HTR-8/SVneo (cell line): ENCODE data around the gene DUS2.
A peak's percentile ranks its signal among the peaks of the same experiment; 100 is the strongest.
"Not testable (repeated sequence)": the region's sequence is repeated elsewhere in the genome, so short reads cannot be mapped to it uniquely, and the experiment has no call there.

ENCODE experiments used
- DNase-seq: peaks from one replicate; pipeline ENCODE4 v3.0.0; 2011; ENCODE audit warnings: low spot score, mixed read lengths; ENCODE audit not compliant: insufficient read length
- FAIRE-seq: peaks from 2 replicates; lab custom pipeline; 2011; peaks lifted over from hg19 to GRCh38; lab: Jason Lieb, UNC

Gene DUS2

GRCh38 chr16:68113765-68114240, 90.7 kb downstream of the DUS2 start:
- FAIRE-seq (no peak), DNase-seq (no peak)

DNA sequence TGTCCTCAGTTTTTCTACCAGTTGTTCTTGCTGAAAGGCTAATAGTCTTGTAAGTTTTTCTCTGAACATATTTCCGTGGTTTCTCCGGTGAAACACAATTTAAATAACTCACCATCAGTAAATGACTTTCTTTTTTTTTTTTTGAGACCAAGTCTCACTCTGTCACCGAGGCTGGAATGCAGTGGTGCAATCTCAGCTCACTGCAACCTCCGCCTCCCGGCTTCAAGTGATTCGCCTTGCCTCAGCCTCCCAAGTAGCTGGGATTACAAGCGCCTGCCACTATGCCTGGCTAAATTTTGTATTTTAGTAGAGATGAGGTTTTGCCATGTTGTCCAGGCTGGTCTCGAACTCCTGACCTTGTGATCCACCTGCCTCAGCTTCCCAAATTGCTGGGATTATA, 91.9 kb downstream of the DUS2 start:
- FAIRE-seq, DNase-seq: not testable (repeated sequence)

- FAIRE-seq (no peak), DNase-seq (no peak)
Observed at GRCh38 chr16:68115851-68116250, 92.8 kb downstream of the DUS2 start.

DNA sequence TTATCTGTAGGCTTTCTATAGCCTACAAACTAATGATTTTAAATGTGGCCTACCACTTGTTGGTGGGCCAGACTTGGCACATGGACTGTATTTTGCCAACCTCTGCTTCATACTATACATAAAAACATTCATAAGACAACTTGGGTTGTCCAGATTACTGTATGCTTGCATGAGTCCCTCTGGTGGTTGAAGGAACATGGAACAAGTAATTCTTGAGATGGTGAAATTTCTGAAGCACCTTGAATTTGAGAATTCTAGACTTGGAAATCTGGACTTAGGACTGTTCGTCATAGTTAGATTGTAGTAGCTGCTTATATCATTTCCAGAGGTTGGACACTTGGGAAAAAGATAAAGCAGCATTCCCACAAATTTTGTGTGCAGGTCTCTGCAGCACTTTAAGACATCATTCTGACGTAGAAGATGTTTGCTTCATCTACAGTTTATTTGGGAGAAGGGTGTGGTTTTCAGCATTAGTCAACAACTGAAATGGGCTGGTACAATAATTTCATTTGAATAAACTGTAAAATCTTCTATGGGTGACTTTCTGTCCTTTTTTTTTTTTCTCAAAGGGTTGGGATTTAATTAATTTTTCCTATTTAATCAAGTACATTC, 93.3 kb downstream of the DUS2 start:
- DNase-seq (peak; percentile 28), FAIRE-seq (no peak)

DNA sequence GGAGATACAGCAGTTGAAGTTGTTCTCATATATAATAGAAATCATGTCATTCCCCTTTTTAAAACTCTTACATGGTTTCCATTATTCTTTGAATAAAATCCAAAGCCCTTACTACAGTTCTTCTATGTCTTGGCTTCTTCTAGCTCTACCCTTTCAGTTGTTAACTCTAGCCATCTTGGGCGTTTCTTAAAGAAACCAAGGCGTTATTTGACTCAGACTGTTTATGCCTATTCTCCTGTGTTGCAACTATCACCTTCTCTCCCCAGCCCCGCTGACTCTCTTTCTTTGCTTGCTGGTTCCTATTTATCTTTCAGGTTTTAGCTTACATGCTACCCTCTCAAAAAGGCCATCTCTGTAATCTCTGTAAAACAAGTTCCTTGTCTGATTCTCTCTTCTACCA, 94.8 kb downstream of the DUS2 start:
- FAIRE-seq (no peak), DNase-seq (no peak)

GRCh38 chr16:68118954-68119353, 95.9 kb downstream of the DUS2 start:
- not testable (repeated sequence) for FAIRE-seq, DNase-seq

DNA sequence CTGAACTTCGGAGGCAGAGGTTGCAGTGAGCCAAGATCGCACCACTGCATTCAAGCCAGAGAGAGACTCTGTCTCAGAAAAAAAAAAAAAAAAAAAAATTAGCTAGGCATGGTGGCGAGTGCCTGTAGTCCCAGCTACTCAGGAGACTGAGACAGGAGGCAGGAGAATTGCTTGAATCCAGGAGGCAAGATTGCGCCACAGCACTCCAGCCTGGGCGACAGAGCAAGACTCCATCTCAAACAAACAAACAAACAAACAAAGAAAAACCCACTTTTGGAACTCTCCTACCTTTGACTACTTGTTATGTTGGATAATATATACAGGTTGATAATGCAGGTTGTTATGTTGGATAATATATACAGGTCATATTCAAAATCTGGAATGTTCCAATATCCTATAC, 97.4 kb downstream of the DUS2 start:
- not testable (repeated sequence) for DNase-seq, FAIRE-seq

GRCh38 chr16:68126395-68126794, 103.3 kb downstream of the DUS2 start:
- no peak for DNase-seq
- FAIRE-seq: peak; percentile 58

DNA sequence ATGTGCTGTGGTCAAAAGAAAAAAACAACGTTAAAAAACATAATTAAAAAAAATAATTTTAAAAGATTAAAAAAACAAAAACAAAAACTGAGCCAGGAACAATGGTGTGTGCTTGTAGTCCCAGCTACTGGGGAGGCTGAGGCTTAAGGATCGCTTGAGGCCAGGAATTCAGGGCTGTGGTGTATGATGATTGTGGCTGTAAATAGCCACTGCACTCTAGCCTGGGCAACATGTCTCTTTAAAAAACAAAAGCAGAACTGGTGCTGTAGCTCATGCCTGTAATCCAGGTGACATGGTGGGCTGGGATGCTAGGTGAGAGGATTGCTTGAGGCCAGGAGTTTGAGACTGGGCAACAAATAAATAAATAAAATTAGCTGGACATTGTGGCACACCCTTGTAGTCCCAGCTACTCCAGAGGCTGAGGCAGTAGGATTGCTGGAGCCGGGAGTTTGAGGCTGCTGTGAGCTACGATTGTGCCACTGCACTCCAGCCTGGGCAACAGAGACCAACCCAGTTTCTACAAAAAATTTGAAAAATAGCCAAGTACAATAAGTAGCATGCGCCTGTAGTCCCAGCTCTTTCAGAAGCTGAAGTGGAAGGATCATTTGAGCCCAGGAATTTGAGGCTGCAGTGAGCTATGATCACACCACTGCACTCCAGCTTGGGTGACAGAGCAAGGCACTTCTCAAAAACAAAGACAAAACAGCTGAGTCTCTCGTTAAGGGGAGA, 105.7 kb downstream of the DUS2 start:
- FAIRE-seq (no peak), DNase-seq (no peak)
